HG02840 (cell line): ENCODE results near the gene HLF.

Source experiments
- ATAC-seq: cut with Tn5 transposase; IDR thresholded peaks from one replicate; pipeline ENCODE4 v1.9.1; 2021; ENCODE audit warnings: mild to moderate bottlenecking, moderate library complexity, moderate number of reproducible peaks; ENCODE audit not compliant: unreplicated experiment, low FRiP score

HLF gene

GRCh38 chr17:55288356-55289105, 23.8 kb downstream of the HLF start:
- no peak for ATAC-seq

- ATAC-seq = no peak
These were observed 24.3 kb downstream of the HLF start for GRCh38 chr17:55289106-55289446.

- ATAC-seq = no peak
These were observed 25.2 kb downstream of the HLF start for GRCh38 chr17:55289978-55290377.

- no peak for ATAC-seq
These were observed 25.8 kb downstream of the HLF start for GRCh38 chr17:55290492-55291113.

- no peak for ATAC-seq
These were observed 26.4 kb downstream of the HLF start for GRCh38 chr17:55291114-55291507.

GRCh38 chr17:55292094-55292493, 27.3 kb downstream of the HLF start:
- ATAC-seq = no peak

GRCh38 chr17:55294042-55294751, 29.4 kb downstream of the HLF start:
- no peak for ATAC-seq

- ATAC-seq = peak; percentile 62
These were observed 30.8 kb downstream of the HLF start for GRCh38 chr17:55295411-55296170.

GRCh38 chr17:55296171-55296695, 31.5 kb downstream of the HLF start:
- no peak for ATAC-seq

- no peak for ATAC-seq
These were observed 31.9 kb downstream of the HLF start for GRCh38 chr17:55296699-55297098.

- ATAC-seq = no peak
These were observed 33.5 kb downstream of the HLF start for GRCh38 chr17:55298111-55298730.

GRCh38 chr17:55299162-55299838, 34.5 kb downstream of the HLF start:
- no peak for ATAC-seq

GRCh38 chr17:55299890-55300289, 35.1 kb downstream of the HLF start:
- no peak for ATAC-seq

GRCh38 chr17:55300479-55301290, 35.9 kb downstream of the HLF start:
- ATAC-seq = no peak

GRCh38 chr17:55301521-55302406, 37.0 kb downstream of the HLF start:
- ATAC-seq = no peak

- no peak for ATAC-seq
These were observed 37.6 kb downstream of the HLF start for GRCh38 chr17:55302407-55302787.

- no peak for ATAC-seq
These were observed 38.3 kb downstream of the HLF start for GRCh38 chr17:55303008-55303493.

- no peak for ATAC-seq
These were observed 39.0 kb downstream of the HLF start for GRCh38 chr17:55303701-55304145.
